Measurements from ENCODE around the gene MBOAT2. TPM values are rescaled to one million over a fixed set of nuclear protein-coding genes. Genes with fewer than 3 reads are reported as not detected.
"Not testable (repeated sequence)": the region's sequence is repeated elsewhere in the genome, so short reads cannot be mapped to it uniquely, and the experiment has no call there.

The MBOAT2 gene
- total RNA-seq, 1 donor from 2014 or later: 84.0 TPM

DNA sequence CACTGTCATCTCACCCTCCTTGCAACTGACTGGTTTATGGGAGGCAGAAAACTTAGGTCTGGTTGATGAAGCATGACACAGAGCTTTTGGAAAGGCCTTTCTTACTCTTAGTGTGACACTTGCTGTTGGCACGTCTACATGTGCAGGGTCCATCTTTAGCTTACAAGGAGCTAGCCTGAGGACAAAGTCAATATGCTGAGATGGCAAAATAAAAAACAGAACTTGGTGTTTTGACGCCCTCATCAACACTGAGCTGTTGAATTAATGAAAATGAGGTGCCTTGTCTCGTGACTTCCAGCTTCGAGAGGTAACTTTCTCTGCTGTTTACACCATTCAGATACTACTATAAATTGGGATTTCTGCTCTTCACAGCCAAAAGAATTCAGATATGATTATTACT, 87.5 kb downstream of the MBOAT2 start:
- Histone ChIP-seq H3K36me3 (no peaks in the 10 kb centered on the region), H3K4me2 (no peak overlapping the region), H3K27me3 (no peaks in the 10 kb centered on the region), H3K27ac (no peak overlapping the region), H3F3A (ENCODE audit: low read depth) (no peaks in the 10 kb centered on the region), H2AFZ (replicated peaks) (no peak overlapping the region), H3K9ac (no peak overlapping the region), H3K4me3 (no peak overlapping the region), H3K79me2 (ENCODE audit: low read depth) (peaks cover 5% of the 10 kb centered on the region), H3K4me1 (no peaks in the 10 kb centered on the region), H3K9me3 (ENCODE audit: low read depth) (peaks cover 8% of the 10 kb centered on the region), H4K20me1 (ENCODE audit: low read depth) (no peaks in the 10 kb centered on the region)
- Mint-ChIP-seq H3K27ac (no peak overlapping the region), H3K4me3 (no peak overlapping the region), H3K4me1 (no peaks in the 10 kb centered on the region), H3K36me3 (peaks cover 21% of the 10 kb centered on the region), H3K27me3 (ENCODE audit: insufficient read depth, low read depth) (peaks cover 3% of the 10 kb centered on the region), H3K9me3 (peaks cover 31% of the 10 kb centered on the region)
- DNase-seq (ENCODE audit: low spot score): no peak
- TF ChIP-seq, protein P1, sequence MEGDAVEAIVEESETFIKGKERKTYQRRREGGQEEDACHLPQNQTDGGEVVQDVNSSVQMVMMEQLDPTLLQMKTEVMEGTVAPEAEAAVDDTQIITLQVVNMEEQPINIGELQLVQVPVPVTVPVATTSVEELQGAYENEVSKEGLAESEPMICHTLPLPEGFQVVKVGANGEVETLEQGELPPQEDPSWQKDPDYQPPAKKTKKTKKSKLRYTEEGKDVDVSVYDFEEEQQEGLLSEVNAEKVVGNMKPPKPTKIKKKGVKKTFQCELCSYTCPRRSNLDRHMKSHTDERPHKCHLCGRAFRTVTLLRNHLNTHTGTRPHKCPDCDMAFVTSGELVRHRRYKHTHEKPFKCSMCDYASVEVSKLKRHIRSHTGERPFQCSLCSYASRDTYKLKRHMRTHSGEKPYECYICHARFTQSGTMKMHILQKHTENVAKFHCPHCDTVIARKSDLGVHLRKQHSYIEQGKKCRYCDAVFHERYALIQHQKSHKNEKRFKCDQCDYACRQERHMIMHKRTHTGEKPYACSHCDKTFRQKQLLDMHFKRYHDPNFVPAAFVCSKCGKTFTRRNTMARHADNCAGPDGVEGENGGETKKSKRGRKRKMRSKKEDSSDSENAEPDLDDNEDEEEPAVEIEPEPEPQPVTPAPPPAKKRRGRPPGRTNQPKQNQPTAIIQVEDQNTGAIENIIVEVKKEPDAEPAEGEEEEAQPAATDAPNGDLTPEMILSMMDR (IDR thresholded peaks at IDR 0.05): no peak
- TF ChIP-seq EZH2 (IDR thresholded peaks at IDR 0.05) (no peak), EZH2phosphoT487 (IDR thresholded peaks at IDR 0.05) (no peak)

DNA sequence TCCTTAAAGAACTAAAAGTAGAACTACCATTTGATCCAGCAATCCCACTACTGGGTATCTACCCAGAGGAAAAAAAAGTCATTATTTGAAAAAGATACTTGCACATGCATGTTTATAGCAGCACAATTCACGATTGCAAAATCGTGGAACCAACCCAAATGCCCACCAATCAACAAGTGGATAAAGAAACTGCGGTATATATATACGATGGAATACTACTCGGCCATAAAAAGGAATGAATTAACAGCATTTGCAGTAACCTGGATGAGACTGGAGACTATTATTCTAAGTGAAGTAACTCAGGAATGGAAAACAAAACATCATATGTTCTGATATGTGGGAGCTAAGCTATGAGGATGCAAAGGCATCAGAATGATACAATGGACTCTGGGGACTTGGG, 89.7 kb downstream of the MBOAT2 start:
- H3K4me3 Mint-ChIP-seq; H3K27me3 Mint-ChIP-seq (ENCODE audit: insufficient read depth, low read depth); H2AFZ ChIP-seq (replicated peaks); H3K27ac Mint-ChIP-seq; H3K27ac ChIP-seq; H3K4me1 Mint-ChIP-seq; H3K27me3 ChIP-seq; H3K9ac ChIP-seq; H3K4me2 ChIP-seq; H3F3A ChIP-seq (ENCODE audit: low read depth); H4K20me1 ChIP-seq (ENCODE audit: low read depth); H3K36me3 ChIP-seq; H3K4me3 ChIP-seq; DNase-seq (ENCODE audit: low spot score); H3K4me1 ChIP-seq; H3K79me2 ChIP-seq (ENCODE audit: low read depth): not testable (repeated sequence)
- peaks cover 37% of the 10 kb centered on the region for H3K9me3 Mint-ChIP-seq
- H3K36me3 Mint-ChIP-seq: peaks cover 19% of the 10 kb centered on the region
- H3K9me3 ChIP-seq (ENCODE audit: low read depth): peaks cover 11% of the 10 kb centered on the region

DNA sequence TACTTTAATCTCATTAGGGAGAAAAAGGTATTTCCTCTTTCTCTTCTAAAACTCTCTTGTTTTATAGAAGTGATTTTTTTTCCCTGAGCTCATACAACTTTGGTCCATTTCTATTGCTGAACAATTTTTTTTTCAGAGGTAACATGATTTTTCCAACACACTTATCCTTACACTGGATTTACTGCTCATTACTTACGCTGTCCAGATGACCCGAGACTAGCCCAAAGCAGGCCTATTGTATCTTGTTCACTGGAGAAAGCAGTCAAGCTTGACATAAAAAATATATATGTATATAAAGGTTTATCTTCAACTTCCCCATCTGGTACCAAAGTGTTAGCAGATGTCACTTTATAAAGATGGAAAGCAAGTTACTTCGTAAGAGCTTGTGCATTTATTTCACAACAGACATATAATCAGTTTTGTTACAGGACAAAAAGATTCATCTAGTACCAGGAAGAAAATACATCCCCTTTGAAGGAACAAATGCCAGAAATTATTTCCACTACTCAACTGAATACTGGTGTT, 95.7 kb downstream of the MBOAT2 start:
- TF ChIP-seq, protein P1 (IDR thresholded peaks at IDR 0.05): no peak
- TF ChIP-seq EZH2 (IDR thresholded peaks at IDR 0.05): no peak
- TF ChIP-seq EZH2phosphoT487 (IDR thresholded peaks at IDR 0.05): no peak
- H3K27ac ChIP-seq: no peak overlapping the region
- H3K4me2 ChIP-seq: no peak overlapping the region
- no peaks in the 10 kb centered on the region for H3K27me3 ChIP-seq
- H3K9me3 ChIP-seq (ENCODE audit: low read depth): peaks cover 8% of the 10 kb centered on the region
- no peaks in the 10 kb centered on the region for H3K36me3 ChIP-seq
- H3K4me1 ChIP-seq: no peaks in the 10 kb centered on the region
- H3K9ac ChIP-seq: no peak overlapping the region
- H3K27me3 Mint-ChIP-seq (ENCODE audit: insufficient read depth, low read depth): peaks cover 3% of the 10 kb centered on the region
- H3K4me3 ChIP-seq: no peak overlapping the region
- no peak for DNase-seq (ENCODE audit: low spot score)
- H3K27ac Mint-ChIP-seq: no peak overlapping the region
- peaks cover 32% of the 10 kb centered on the region for H3K9me3 Mint-ChIP-seq
- H3F3A ChIP-seq (ENCODE audit: low read depth): no peaks in the 10 kb centered on the region
- no peaks in the 10 kb centered on the region for H3K4me1 Mint-ChIP-seq
- no peak overlapping the region for H3K4me3 Mint-ChIP-seq
- no peaks in the 10 kb centered on the region for H4K20me1 ChIP-seq (ENCODE audit: low read depth)
- H3K79me2 ChIP-seq (ENCODE audit: low read depth): peaks cover 5% of the 10 kb centered on the region
- peaks cover 39% of the 10 kb centered on the region for H3K36me3 Mint-ChIP-seq
- no peak overlapping the region for H2AFZ ChIP-seq (replicated peaks)

DNA sequence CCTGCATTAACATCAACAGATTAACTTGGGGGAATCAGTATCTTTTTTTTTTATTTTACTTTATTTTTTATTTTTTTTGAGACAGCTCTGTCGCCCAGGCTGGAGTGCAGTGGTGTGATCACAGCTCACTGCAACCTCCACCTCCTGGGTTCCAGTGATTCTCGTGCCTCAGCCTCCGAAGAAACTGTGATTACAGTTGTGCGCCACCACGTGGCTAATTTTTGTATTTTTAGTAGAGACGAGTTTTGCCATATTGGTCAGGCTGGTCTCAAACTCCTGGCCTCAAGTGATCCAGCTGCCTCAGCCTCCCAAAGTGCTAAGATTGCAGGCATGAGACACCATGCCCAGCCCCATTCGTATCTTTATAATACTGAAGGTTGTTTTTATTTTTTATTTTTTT, 99.6 kb downstream of the MBOAT2 start:
- Mint-ChIP-seq H3K36me3 (peaks cover 61% of the 10 kb centered on the region), H3K9me3 (peaks cover 14% of the 10 kb centered on the region)
- not testable (repeated sequence) for H3K27ac Mint-ChIP-seq; H3K9ac ChIP-seq; H3K4me1 Mint-ChIP-seq; H4K20me1 ChIP-seq (ENCODE audit: low read depth); H2AFZ ChIP-seq (replicated peaks); H3K4me3 Mint-ChIP-seq; H3K27me3 Mint-ChIP-seq (ENCODE audit: insufficient read depth, low read depth); DNase-seq (ENCODE audit: low spot score); H3K79me2 ChIP-seq (ENCODE audit: low read depth); H3K36me3 ChIP-seq; H3K27me3 ChIP-seq; H3K4me3 ChIP-seq; H3K27ac ChIP-seq; H3K4me1 ChIP-seq; H3K4me2 ChIP-seq; H3F3A ChIP-seq (ENCODE audit: low read depth); H3K9me3 ChIP-seq (ENCODE audit: low read depth)

DNA sequence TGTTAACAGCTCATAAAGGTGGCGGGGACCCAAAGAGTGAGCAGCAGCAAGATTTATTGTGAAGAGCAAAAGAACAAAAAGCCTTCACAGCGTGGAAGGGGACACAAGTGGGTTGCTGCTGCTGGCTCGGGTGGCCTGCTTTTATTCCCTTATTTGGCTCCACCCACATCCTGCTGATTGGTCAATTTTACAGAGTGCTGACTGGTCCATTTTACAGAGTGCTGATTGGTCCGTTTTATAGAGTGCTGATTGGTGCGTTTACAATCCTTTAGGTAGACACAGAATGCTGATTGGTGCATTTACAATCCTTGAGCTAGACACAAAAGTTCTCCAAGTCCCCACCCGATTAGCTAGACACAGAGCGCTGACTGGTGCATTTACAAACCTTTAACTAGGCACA, 100.7 kb downstream of the MBOAT2 start:
- H3K4me3 ChIP-seq: not testable (repeated sequence)
- H3K36me3 Mint-ChIP-seq: peaks cover 57% of the 10 kb centered on the region

DNA sequence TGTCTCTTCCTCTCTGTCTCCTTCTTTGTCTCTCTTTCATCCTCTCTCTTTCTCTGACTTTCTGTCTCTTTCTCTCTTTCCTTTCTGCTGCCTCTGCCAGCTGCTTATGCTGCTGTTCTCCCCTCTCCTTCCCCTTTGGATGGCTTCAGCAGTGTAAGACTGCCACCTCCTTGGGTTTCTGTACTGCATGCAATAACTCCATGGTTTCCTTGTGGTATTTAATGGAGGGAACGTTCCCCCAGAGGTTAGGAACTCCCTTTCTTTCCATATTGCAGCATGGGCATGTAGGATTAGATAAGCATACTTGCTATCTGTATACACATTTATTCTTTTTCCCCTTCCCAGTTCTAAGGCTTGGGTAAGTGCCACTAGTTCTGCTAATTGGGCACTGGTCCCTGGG, 106.3 kb downstream of the MBOAT2 start:
- H3K36me3 Mint-ChIP-seq: peaks cover 47% of the 10 kb centered on the region
- not testable (repeated sequence) for H3K36me3 ChIP-seq; H4K20me1 ChIP-seq (ENCODE audit: low read depth); H3K79me2 ChIP-seq (ENCODE audit: low read depth); H3K4me2 ChIP-seq; H3K27ac ChIP-seq; H3K4me3 ChIP-seq; H3K4me3 Mint-ChIP-seq; H3K4me1 Mint-ChIP-seq; H3K27me3 ChIP-seq; H3K4me1 ChIP-seq; H3K27ac Mint-ChIP-seq; DNase-seq (ENCODE audit: low spot score); H3K27me3 Mint-ChIP-seq (ENCODE audit: insufficient read depth, low read depth); H2AFZ ChIP-seq (replicated peaks); H3K9ac ChIP-seq; H3F3A ChIP-seq (ENCODE audit: low read depth); H3K9me3 ChIP-seq (ENCODE audit: low read depth)
- peaks cover 12% of the 10 kb centered on the region for H3K9me3 Mint-ChIP-seq

More for the DNA sequence above, 100.7 kb downstream of the MBOAT2 start:
- DNase-seq (ENCODE audit: low spot score); H3K27me3 Mint-ChIP-seq (ENCODE audit: insufficient read depth, low read depth); H3F3A ChIP-seq (ENCODE audit: low read depth); H3K9me3 ChIP-seq (ENCODE audit: low read depth); H3K9ac ChIP-seq; H3K27me3 ChIP-seq; H3K4me3 Mint-ChIP-seq; H3K36me3 ChIP-seq; H4K20me1 ChIP-seq (ENCODE audit: low read depth); H3K27ac ChIP-seq; H3K4me1 ChIP-seq; H2AFZ ChIP-seq (replicated peaks); H3K4me1 Mint-ChIP-seq; H3K27ac Mint-ChIP-seq; H3K79me2 ChIP-seq (ENCODE audit: low read depth); H3K4me2 ChIP-seq: not testable (repeated sequence)
- peaks cover 14% of the 10 kb centered on the region for H3K9me3 Mint-ChIP-seq

DNA sequence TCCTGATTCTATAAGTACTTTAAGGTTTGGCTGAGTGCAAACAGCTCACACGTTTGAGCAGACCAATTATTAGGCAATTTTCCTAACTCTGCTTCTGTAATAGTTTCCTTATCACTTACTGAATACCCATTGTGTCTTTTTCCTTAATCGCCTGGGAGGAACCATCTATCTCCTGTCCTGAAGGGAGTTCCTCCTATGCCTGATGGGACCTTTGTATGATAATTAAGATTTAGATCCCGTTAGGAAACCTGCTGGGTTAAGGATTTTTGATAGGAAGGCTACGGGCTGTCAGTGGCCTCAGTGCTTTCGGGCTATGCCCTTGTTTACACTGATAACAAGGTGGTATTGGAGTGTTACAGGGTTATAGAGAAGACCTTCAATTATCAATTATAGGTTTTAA, 106.8 kb downstream of the MBOAT2 start:
- H3K4me3 Mint-ChIP-seq; H4K20me1 ChIP-seq (ENCODE audit: low read depth); H3K4me3 ChIP-seq; H3F3A ChIP-seq (ENCODE audit: low read depth); H3K79me2 ChIP-seq (ENCODE audit: low read depth); H3K4me1 Mint-ChIP-seq; H3K4me2 ChIP-seq; H3K9me3 ChIP-seq (ENCODE audit: low read depth); H3K27ac ChIP-seq; DNase-seq (ENCODE audit: low spot score); H3K36me3 ChIP-seq; H3K27me3 ChIP-seq; H3K9ac ChIP-seq; H3K27me3 Mint-ChIP-seq (ENCODE audit: insufficient read depth, low read depth); H2AFZ ChIP-seq (replicated peaks); H3K4me1 ChIP-seq; H3K27ac Mint-ChIP-seq: not testable (repeated sequence)
- peaks cover 43% of the 10 kb centered on the region for H3K36me3 Mint-ChIP-seq
- H3K9me3 Mint-ChIP-seq: peaks cover 12% of the 10 kb centered on the region

Data from neural progenitor cell (in vitro differentiated cells).